ENCODE results near the gene HABP4.

Gene HABP4

GRCh38 chr9:96486386-96487028 is 36.5 kb downstream of the HABP4 start:
- H3K9me3 ChIP-seq (ENCODE audit: control insufficient read depth, low read length), result no peaks in the 10 kb centered on the region
- H3K4me3 ChIP-seq (ENCODE audit: insufficient read depth, low read depth, low read length, poor library complexity, severe bottlenecking), result no peak overlapping the region
- H3K4me1 ChIP-seq (ENCODE audit: control insufficient read depth, insufficient read depth, low read length, poor library complexity, severe bottlenecking), result no peaks in the 10 kb centered on the region
- DNase-seq, result no peak
- no peaks in the 10 kb centered on the region for H3K27me3 ChIP-seq (replicated peaks; ENCODE audit: control insufficient read depth, insufficient read depth, low read length, poor library complexity, severe bottlenecking)
- peaks cover 49% of the 10 kb centered on the region for H3K36me3 ChIP-seq (ENCODE audit: control insufficient read depth, insufficient read depth, low read length)
- H3K27ac ChIP-seq (ENCODE audit: insufficient read depth, low read length, poor library complexity, severe bottlenecking), result no peak overlapping the region

- H3K27me3 ChIP-seq (replicated peaks; ENCODE audit: control insufficient read depth, insufficient read depth, low read length, poor library complexity, severe bottlenecking), result no peaks in the 10 kb centered on the region
- peaks cover 51% of the 10 kb centered on the region for H3K36me3 ChIP-seq (ENCODE audit: control insufficient read depth, insufficient read depth, low read length)
- H3K9me3 ChIP-seq (ENCODE audit: control insufficient read depth, low read length), result no peaks in the 10 kb centered on the region
- no peak overlapping the region for H3K27ac ChIP-seq (ENCODE audit: insufficient read depth, low read length, poor library complexity, severe bottlenecking)
- H3K4me1 ChIP-seq (ENCODE audit: control insufficient read depth, insufficient read depth, low read length, poor library complexity, severe bottlenecking), result no peaks in the 10 kb centered on the region
- DNase-seq, result no peak
- H3K4me3 ChIP-seq (ENCODE audit: insufficient read depth, low read depth, low read length, poor library complexity, severe bottlenecking), result no peak overlapping the region
These were observed 37.0 kb downstream of the HABP4 start for GRCh38 chr9:96487029-96487396.

DNA sequence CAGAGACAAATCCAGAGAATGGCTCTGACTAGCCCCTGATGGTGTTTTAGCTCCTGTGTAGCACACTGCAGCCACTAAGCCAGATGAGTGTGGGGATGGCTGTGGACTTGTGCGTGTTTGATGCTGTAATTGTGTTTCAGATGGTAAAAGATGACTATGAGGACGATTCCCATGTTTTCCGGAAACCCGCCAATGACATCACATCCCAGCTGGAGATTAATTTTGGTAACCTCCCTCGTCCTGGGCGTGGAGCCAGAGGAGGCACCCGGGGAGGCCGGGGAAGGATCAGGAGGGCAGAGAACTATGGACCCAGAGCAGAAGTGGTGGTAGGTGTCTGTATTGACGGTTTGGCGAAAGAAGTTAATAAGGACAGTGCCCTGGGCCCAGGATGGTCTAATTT is 38.0 kb downstream of the HABP4 start:
- Histone ChIP-seq H3K27ac (ENCODE audit: insufficient read depth, low read length, poor library complexity, severe bottlenecking) (no peak overlapping the region), H3K36me3 (ENCODE audit: control insufficient read depth, insufficient read depth, low read length) (peaks cover 53% of the 10 kb centered on the region)

GRCh38 chr9:96489482-96489979 is 39.6 kb downstream of the HABP4 start:
- peaks cover 50% of the 10 kb centered on the region for H3K36me3 ChIP-seq (ENCODE audit: control insufficient read depth, insufficient read depth, low read length)
- no peak overlapping the region for H3K4me3 ChIP-seq (ENCODE audit: insufficient read depth, low read depth, low read length, poor library complexity, severe bottlenecking)
- no peaks in the 10 kb centered on the region for H3K27me3 ChIP-seq (replicated peaks; ENCODE audit: control insufficient read depth, insufficient read depth, low read length, poor library complexity, severe bottlenecking)
- no peak for DNase-seq
- H3K27ac ChIP-seq (ENCODE audit: insufficient read depth, low read length, poor library complexity, severe bottlenecking), result no peak overlapping the region
- H3K4me1 ChIP-seq (ENCODE audit: control insufficient read depth, insufficient read depth, low read length, poor library complexity, severe bottlenecking), result no peaks in the 10 kb centered on the region
- H3K9me3 ChIP-seq (ENCODE audit: control insufficient read depth, low read length), result no peaks in the 10 kb centered on the region

More for the DNA sequence above, 38.0 kb downstream of the HABP4 start:
- Histone ChIP-seq H3K4me3 (ENCODE audit: insufficient read depth, low read depth, low read length, poor library complexity, severe bottlenecking) (no peak overlapping the region), H3K9me3 (ENCODE audit: control insufficient read depth, low read length) (no peaks in the 10 kb centered on the region), H3K27me3 (replicated peaks; ENCODE audit: control insufficient read depth, insufficient read depth, low read length, poor library complexity, severe bottlenecking) (no peaks in the 10 kb centered on the region), H3K4me1 (ENCODE audit: control insufficient read depth, insufficient read depth, low read length, poor library complexity, severe bottlenecking) (no peaks in the 10 kb centered on the region)
- DNase-seq, result no peak

DNA sequence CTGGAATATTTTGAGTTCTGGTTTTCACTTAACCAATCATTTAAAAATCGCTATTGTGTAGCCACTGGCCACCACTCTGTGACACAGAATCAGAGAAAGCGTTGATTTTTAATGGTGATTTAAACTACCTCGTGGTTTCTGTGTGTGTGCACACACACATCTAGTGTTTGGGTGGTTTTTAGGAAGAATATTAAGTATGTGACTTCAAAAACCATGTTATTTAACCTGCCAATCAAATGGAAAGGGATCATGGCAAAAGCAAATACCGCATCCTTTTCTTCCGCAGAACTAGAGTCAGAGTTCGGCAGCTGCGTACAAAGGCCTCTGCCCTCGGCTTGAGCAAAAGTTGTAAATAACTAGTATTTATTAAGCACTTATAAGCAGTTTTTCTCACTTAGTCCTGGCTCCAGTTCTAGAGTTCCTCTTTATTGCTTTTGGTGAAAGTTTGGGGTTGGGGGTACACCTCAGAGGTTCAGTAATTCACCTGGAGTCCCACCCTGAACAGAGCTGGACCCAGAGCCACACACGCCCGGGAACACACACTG is 40.6 kb downstream of the HABP4 start:
- no peaks in the 10 kb centered on the region for H3K9me3 ChIP-seq (ENCODE audit: control insufficient read depth, low read length)
- no peak for DNase-seq
- no peaks in the 10 kb centered on the region for H3K4me1 ChIP-seq (ENCODE audit: control insufficient read depth, insufficient read depth, low read length, poor library complexity, severe bottlenecking)
- H3K4me3 ChIP-seq (ENCODE audit: insufficient read depth, low read depth, low read length, poor library complexity, severe bottlenecking), result no peak overlapping the region
- H3K27ac ChIP-seq (ENCODE audit: insufficient read depth, low read length, poor library complexity, severe bottlenecking), result no peak overlapping the region
- peaks cover 43% of the 10 kb centered on the region for H3K36me3 ChIP-seq (ENCODE audit: control insufficient read depth, insufficient read depth, low read length)
- no peaks in the 10 kb centered on the region for H3K27me3 ChIP-seq (replicated peaks; ENCODE audit: control insufficient read depth, insufficient read depth, low read length, poor library complexity, severe bottlenecking)

- DNase-seq, result peak in 1 of 3 donors; percentile 6
- no peaks in the 10 kb centered on the region for H3K27me3 ChIP-seq (replicated peaks; ENCODE audit: control insufficient read depth, insufficient read depth, low read length, poor library complexity, severe bottlenecking)
- H3K36me3 ChIP-seq (ENCODE audit: control insufficient read depth, insufficient read depth, low read length), result peaks cover 41% of the 10 kb centered on the region
- no peak overlapping the region for H3K4me3 ChIP-seq (ENCODE audit: insufficient read depth, low read depth, low read length, poor library complexity, severe bottlenecking)
- no peaks in the 10 kb centered on the region for H3K9me3 ChIP-seq (ENCODE audit: control insufficient read depth, low read length)
- no peaks in the 10 kb centered on the region for H3K4me1 ChIP-seq (ENCODE audit: control insufficient read depth, insufficient read depth, low read length, poor library complexity, severe bottlenecking)
- no peak overlapping the region for H3K27ac ChIP-seq (ENCODE audit: insufficient read depth, low read length, poor library complexity, severe bottlenecking)
These were observed 41.3 kb downstream of the HABP4 start for GRCh38 chr9:96491079-96491879.

- no peak overlapping the region for H3K4me3 ChIP-seq (ENCODE audit: insufficient read depth, low read depth, low read length, poor library complexity, severe bottlenecking)
- H3K27ac ChIP-seq (ENCODE audit: insufficient read depth, low read length, poor library complexity, severe bottlenecking), result no peak overlapping the region
- no peaks in the 10 kb centered on the region for H3K4me1 ChIP-seq (ENCODE audit: control insufficient read depth, insufficient read depth, low read length, poor library complexity, severe bottlenecking)
- no peak for DNase-seq
- peaks cover 41% of the 10 kb centered on the region for H3K36me3 ChIP-seq (ENCODE audit: control insufficient read depth, insufficient read depth, low read length)
- no peaks in the 10 kb centered on the region for H3K27me3 ChIP-seq (replicated peaks; ENCODE audit: control insufficient read depth, insufficient read depth, low read length, poor library complexity, severe bottlenecking)
- H3K9me3 ChIP-seq (ENCODE audit: control insufficient read depth, low read length), result no peaks in the 10 kb centered on the region
These were observed 42.0 kb downstream of the HABP4 start for GRCh38 chr9:96491880-96492525.

DNA sequence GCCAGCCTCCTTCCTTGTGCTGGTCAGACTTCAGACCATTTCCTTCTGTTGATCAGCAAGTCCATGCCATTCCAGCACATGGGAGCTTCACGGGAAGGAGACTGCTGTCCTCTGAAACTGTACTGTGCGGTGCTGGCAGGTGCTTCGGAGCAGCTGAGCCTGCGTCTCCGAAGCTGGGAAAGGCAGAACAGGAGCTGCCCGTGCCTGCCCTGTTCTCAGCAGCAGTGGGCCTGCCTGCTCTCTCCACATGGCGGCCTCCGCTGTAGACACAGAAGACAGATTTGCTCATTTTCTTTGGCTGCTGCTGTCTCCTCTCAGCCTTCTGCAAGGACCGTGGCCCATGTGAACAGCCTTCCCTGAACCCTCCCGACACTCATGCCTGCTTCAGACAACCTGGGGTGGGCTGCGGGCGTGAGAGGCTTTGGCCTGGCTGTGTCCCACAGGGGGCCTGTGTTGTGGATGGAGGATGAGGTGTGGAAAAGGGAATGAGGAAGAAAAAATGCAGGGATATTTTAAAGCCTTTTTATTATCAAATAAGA is 43.1 kb downstream of the HABP4 start:
- H3K27ac ChIP-seq (ENCODE audit: insufficient read depth, low read length, poor library complexity, severe bottlenecking), result no peak overlapping the region
- no peak for DNase-seq
- peaks cover 32% of the 10 kb centered on the region for H3K36me3 ChIP-seq (ENCODE audit: control insufficient read depth, insufficient read depth, low read length)
- H3K9me3 ChIP-seq (ENCODE audit: control insufficient read depth, low read length), result no peaks in the 10 kb centered on the region
- H3K4me3 ChIP-seq (ENCODE audit: insufficient read depth, low read depth, low read length, poor library complexity, severe bottlenecking), result no peak overlapping the region
- H3K4me1 ChIP-seq (ENCODE audit: control insufficient read depth, insufficient read depth, low read length, poor library complexity, severe bottlenecking), result no peaks in the 10 kb centered on the region
- H3K27me3 ChIP-seq (replicated peaks; ENCODE audit: control insufficient read depth, insufficient read depth, low read length, poor library complexity, severe bottlenecking), result no peaks in the 10 kb centered on the region

GRCh38 chr9:96493757-96494156 is 43.8 kb downstream of the HABP4 start:
- Histone ChIP-seq H3K27ac (ENCODE audit: insufficient read depth, low read length, poor library complexity, severe bottlenecking) (no peak overlapping the region), H3K4me3 (ENCODE audit: insufficient read depth, low read depth, low read length, poor library complexity, severe bottlenecking) (no peak overlapping the region), H3K27me3 (replicated peaks; ENCODE audit: control insufficient read depth, insufficient read depth, low read length, poor library complexity, severe bottlenecking) (no peaks in the 10 kb centered on the region), H3K4me1 (ENCODE audit: control insufficient read depth, insufficient read depth, low read length, poor library complexity, severe bottlenecking) (no peaks in the 10 kb centered on the region), H3K9me3 (ENCODE audit: control insufficient read depth, low read length) (no peaks in the 10 kb centered on the region), H3K36me3 (ENCODE audit: control insufficient read depth, insufficient read depth, low read length) (peaks cover 25% of the 10 kb centered on the region)
- DNase-seq, result no peak

Data from effector memory CD4-positive, alpha-beta T cell (primary cell).